ENCODE data around the gene DLEU7. TPM values are rescaled to one million over a fixed set of nuclear protein-coding genes. Genes with fewer than 3 reads are reported as not detected.

DLEU7 gene
- total RNA-seq, 4 donors from 2014 or later: 0.24 TPM; not detected in 3

DNA sequence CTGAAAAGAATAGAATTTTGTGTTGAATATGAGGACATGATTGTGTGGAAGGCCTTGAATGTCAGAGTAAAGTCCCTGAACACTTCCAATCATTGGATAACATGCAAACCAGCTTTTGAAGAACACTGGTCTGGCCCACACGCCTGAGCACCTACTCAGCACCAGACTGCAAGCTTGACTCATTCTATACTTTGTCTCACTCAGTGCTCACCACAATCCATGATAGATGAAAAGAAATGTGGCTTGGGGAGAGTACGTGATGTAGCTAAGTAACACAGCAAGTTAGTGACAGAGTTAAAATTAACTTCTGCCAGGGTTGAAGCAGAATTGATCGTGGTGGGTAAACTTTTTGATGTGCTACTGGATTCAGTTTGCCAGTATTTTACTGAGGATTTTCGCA is 12.0 kb downstream of the DLEU7 start:
- no peak overlapping the region for H3K4me3 ChIP-seq
- intact Hi-C loops (cut with DNase I; ENCODE audit: low total_unique reads): no loop called here
- ATAC-seq: no peak

DNA sequence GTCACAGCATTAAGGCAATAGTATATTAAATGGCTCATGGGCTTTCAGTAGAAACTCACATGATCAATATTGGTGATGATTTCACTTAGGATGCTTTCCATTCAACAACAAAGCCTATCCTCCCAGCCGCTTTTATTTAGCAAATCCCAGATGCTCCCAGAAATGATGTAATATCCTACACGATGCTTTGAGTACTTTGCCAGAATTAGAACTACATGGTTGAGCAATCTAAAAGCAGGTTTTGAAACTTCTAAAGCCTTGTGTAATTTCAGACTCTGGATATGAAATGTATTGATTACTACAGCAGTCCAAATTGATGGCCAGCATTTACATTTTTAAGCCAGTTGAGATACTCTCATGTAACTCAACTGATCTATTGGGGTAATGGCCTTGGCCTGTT is 13.6 kb downstream of the DLEU7 start:
- intact Hi-C loops (cut with DNase I; ENCODE audit: low total_unique reads): no loop called here
- Histone ChIP-seq H3K36me3 (no peaks in the 10 kb centered on the region), H3K4me1 (no peaks in the 10 kb centered on the region), H3K27ac (no peak overlapping the region), H3K4me3 (no peak overlapping the region), H3K9me3 (no peaks in the 10 kb centered on the region), H3K27me3 (no peaks in the 10 kb centered on the region)
- in situ Hi-C loops (cut with MboI; ENCODE audit: low sequenced_read_pairs in 4 of 4): no loop called here
- DNase-seq (no peak), ATAC-seq (peak in 1 of 2 donors; percentile 54)
- no peak for TF ChIP-seq POLR2A (IDR thresholded peaks at IDR 0.05)
- TF ChIP-seq, protein P1, sequence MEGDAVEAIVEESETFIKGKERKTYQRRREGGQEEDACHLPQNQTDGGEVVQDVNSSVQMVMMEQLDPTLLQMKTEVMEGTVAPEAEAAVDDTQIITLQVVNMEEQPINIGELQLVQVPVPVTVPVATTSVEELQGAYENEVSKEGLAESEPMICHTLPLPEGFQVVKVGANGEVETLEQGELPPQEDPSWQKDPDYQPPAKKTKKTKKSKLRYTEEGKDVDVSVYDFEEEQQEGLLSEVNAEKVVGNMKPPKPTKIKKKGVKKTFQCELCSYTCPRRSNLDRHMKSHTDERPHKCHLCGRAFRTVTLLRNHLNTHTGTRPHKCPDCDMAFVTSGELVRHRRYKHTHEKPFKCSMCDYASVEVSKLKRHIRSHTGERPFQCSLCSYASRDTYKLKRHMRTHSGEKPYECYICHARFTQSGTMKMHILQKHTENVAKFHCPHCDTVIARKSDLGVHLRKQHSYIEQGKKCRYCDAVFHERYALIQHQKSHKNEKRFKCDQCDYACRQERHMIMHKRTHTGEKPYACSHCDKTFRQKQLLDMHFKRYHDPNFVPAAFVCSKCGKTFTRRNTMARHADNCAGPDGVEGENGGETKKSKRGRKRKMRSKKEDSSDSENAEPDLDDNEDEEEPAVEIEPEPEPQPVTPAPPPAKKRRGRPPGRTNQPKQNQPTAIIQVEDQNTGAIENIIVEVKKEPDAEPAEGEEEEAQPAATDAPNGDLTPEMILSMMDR (IDR thresholded peaks at IDR 0.05 in 4 of 5, conservative IDR thresholded peaks at IDR 0.05 in 1 of 5): no peak

More for the DNA sequence above, 12.0 kb downstream of the DLEU7 start:
- TF ChIP-seq POLR2A (IDR thresholded peaks at IDR 0.05): no peak
- TF ChIP-seq, protein P1 (IDR thresholded peaks at IDR 0.05 in 4 of 5, conservative IDR thresholded peaks at IDR 0.05 in 1 of 5): no peak
- in situ Hi-C loops (cut with MboI; ENCODE audit: low sequenced_read_pairs in 4 of 4): no loop called here
- Histone ChIP-seq H3K36me3 (no peaks in the 10 kb centered on the region), H3K27ac (no peak overlapping the region), H3K27me3 (no peaks in the 10 kb centered on the region), H3K9me3 (no peaks in the 10 kb centered on the region), H3K4me1 (no peaks in the 10 kb centered on the region)
- no peak for DNase-seq

DNA sequence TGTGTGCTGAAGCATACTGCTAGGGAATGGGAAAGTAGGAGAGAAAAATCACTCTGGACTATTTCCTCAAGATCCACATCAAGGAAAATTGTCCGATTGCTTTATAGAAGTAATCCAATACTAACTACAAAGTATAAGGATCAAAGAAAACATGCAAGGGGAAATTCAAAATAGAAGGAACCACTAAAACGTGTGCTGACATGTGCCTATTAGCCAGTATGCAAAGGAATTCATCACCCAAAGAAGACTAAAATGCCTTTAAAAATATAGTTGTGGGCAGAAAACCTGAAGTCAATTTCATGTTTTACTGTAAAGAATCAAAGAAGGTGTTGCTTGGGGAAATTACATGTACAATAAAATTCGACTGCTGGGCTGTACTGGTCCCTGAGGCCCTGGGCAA is 14.3 kb downstream of the DLEU7 start:
- Histone ChIP-seq H3K36me3 (no peaks in the 10 kb centered on the region), H3K4me1 (no peaks in the 10 kb centered on the region), H3K27me3 (no peaks in the 10 kb centered on the region), H3K4me3 (no peak overlapping the region), H3K27ac (no peak overlapping the region), H3K9me3 (no peaks in the 10 kb centered on the region)
- intact Hi-C loops (cut with DNase I; ENCODE audit: low total_unique reads) (no loop called here), in situ Hi-C loops (cut with MboI; ENCODE audit: low sequenced_read_pairs in 4 of 4) (no loop called here)
- no peak for DNase-seq
- TF ChIP-seq POLR2A (IDR thresholded peaks at IDR 0.05): no peak
- TF ChIP-seq, protein P1 (IDR thresholded peaks at IDR 0.05 in 4 of 5, conservative IDR thresholded peaks at IDR 0.05 in 1 of 5): no peak
- ATAC-seq: no peak

DNA sequence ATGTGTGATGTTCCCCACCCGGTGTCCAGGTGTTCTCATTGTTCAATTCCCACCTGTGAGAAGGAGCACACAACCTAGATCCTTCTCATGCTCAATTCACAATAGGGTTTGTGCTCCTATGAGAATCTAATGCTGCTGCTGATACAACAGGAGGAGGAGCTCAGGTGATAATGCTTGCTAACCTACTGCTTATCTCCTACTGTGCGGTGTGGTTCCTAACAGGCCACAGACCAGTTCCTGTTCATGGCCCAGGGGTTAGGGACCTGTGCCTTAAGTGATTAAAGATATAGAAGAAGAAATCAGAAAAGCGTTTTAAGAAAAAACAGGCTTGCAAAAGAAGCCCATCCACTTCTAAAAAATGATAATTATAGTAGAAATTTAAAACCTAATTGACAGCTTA is 17.5 kb downstream of the DLEU7 start:
- no peak for TF ChIP-seq POLR2A (IDR thresholded peaks at IDR 0.05)
- TF ChIP-seq, protein P1 (IDR thresholded peaks at IDR 0.05 in 4 of 5, conservative IDR thresholded peaks at IDR 0.05 in 1 of 5): no peak
- intact Hi-C loops (cut with DNase I; ENCODE audit: low total_unique reads): no loop called here
- in situ Hi-C loops (cut with MboI; ENCODE audit: low sequenced_read_pairs in 4 of 4): no loop called here

DNA sequence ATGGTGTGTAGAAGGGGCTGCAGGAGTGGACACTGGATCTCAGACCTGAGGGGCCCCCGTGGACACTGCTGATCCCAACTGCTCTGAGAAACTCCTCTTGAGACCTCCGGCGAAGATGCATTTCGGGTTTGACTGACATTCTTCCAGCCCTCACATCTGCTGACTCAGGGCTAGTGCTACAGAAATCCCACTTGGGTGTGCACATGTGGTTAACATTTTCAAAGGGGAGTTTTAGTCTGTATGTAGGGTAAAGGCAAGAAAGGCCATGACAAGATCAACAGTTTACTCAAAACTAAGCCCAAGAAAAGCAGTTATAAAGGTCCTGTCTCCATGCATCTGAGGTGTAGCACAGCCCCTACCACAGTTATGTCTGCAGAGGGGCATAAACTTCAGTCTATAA is 31.2 kb downstream of the DLEU7 start:
- Histone ChIP-seq H3K27ac (no peak overlapping the region), H3K9me3 (no peaks in the 10 kb centered on the region), H3K27me3 (no peaks in the 10 kb centered on the region), H3K4me3 (no peak overlapping the region), H3K36me3 (no peaks in the 10 kb centered on the region), H3K4me1 (peaks cover 0 to 5% of the 10 kb centered on the region in 2 donors)
- ATAC-seq: no peak
- DNase-seq: no peak
- TF ChIP-seq, protein P1 (IDR thresholded peaks at IDR 0.05 in 4 of 5, conservative IDR thresholded peaks at IDR 0.05 in 1 of 5): no peak
- no peak for TF ChIP-seq POLR2A (IDR thresholded peaks at IDR 0.05)
- intact Hi-C loops (cut with DNase I; ENCODE audit: low total_unique reads) (no loop called here), in situ Hi-C loops (cut with MboI; ENCODE audit: low sequenced_read_pairs in 4 of 4) (loop anchor here in 2 of 4 donors (25.0 kb wide), 2 partner anchors 825 to 850 kb away; partner anchors contain the start of gene TRIM13 (in 1 of the 2))

More for the DNA sequence above, 17.5 kb downstream of the DLEU7 start:
- Histone ChIP-seq H3K27me3 (no peaks in the 10 kb centered on the region), H3K36me3 (no peaks in the 10 kb centered on the region), H3K4me3 (no peak overlapping the region), H3K4me1 (no peaks in the 10 kb centered on the region), H3K27ac (no peak overlapping the region), H3K9me3 (no peaks in the 10 kb centered on the region)
- no peak for ATAC-seq
- DNase-seq: no peak
